ENCODE data around the gene DMAP1. TPM values are rescaled to one million over a fixed set of nuclear protein-coding genes. Genes with fewer than 3 reads are reported as not detected.

The DMAP1 gene
- total and polyA plus RNA-seq, 9 of the 15 experiments (the other 6 are each of a cell fraction or from before 2014, with no cell fraction given): 1.5 to 51.2 (median 30.3) TPM

- Histone ChIP-seq H3K27me3 (ENCODE audit: control insufficient read depth in 2 of 2, insufficient read depth in 2 of 2, low read length in 2 of 2) (no peaks in the 10 kb centered on the region), H3K9ac (ENCODE audit: insufficient read depth in 1 of 2, low read depth in 2 of 2, low read length in 2 of 2) (peak overlapping the region in 1 of 2 experiments; percentile 23; a peak in 1 of 4 replicates), H3K9me1 (ENCODE audit: control insufficient read depth, insufficient read depth, low read length) (peaks cover 15% of the 10 kb centered on the region), H3K9me3 (replicated peaks; ENCODE audit: control insufficient read depth, insufficient read depth, low read depth, low read length) (no peaks in the 10 kb centered on the region), H3K4me2 (ENCODE audit: insufficient read depth, low read length) (no peak overlapping the region), H3K27ac (ENCODE audit: extremely low read depth, low read depth, low read length) (no peak overlapping the region), H2AFZ (ENCODE audit: low read depth, low read length) (no peak overlapping the region), H3K36me3 (ENCODE audit: control insufficient read depth, insufficient read depth, low read length) (peaks cover 2% of the 10 kb centered on the region; the same call in 1 of the 3 replicates), H3K79me2 (ENCODE audit: control insufficient read depth, insufficient read depth, low read length) (no peaks in the 10 kb centered on the region), H3K4me1 (replicated peaks in 1 of 2; ENCODE audit: control insufficient read depth in 2 of 2, insufficient read depth in 2 of 2, low read length in 2 of 2) (peaks cover 5 to 8% of the 10 kb centered on the region in 2 experiments; a peak in 3 of 5 replicates), H4K20me1 (replicated peaks; ENCODE audit: control insufficient read depth, insufficient read depth, low read length) (peaks cover 8% of the 10 kb centered on the region; the same call in 1 of the 2 replicates), H3K4me3 (no peak overlapping the region)
- intact Hi-C loops (cut with micrococcal nuclease) (no loop called here), in situ Hi-C loops (cut with MboI) (no loop called here)
- ATAC-seq (no peak), FAIRE-seq (no peak), DNase-seq (ENCODE audit: extremely low read depth in 1 of 4, low spot score in 3 of 4) (no peak)
- POLR2A ChIA-PET: interaction anchor here (0.7 to 2.4 kb wide), 3 partner anchors 10 to 165 kb away, joined by 3 to 12 read pairs (median 3); no protein-coding TSS in a partner anchor
- WGBS (ENCODE audit: insufficient coverage, low coverage, missing lambda C conversion rate): 70% methylated on average over 5 of the region's 5 CpGs
- TF ChIP-seq GATAD2A (IDR thresholded peaks at IDR 0.05) (no peak), KAT7 (CRISPR knock-in tag; IDR thresholded peaks at IDR 0.05; ENCODE audit: borderline replicate concordance) (no peak), ZNF212 (CRISPR knock-in tag; IDR thresholded peaks at IDR 0.05) (no peak), ZNF174 (CRISPR knock-in tag; IDR thresholded peaks at IDR 0.05) (no peak), GATAD2B (IDR thresholded peaks at IDR 0.05; ENCODE audit: borderline replicate concordance) (no peak), ZNF398 (CRISPR knock-in tag; IDR thresholded peaks at IDR 0.05) (no peak), ZNF184 (CRISPR knock-in tag; IDR thresholded peaks at IDR 0.05) (no peak), NFXL1 (CRISPR knock-in tag; IDR thresholded peaks at IDR 0.05) (no peak), KDM5B (IDR thresholded peaks at IDR 0.05; ENCODE audit: insufficient replicate concordance, low read depth, low read length) (no peak), ZBED1 (IDR thresholded peaks at IDR 0.05) (no peak), PTTG1 (tag; IDR thresholded peaks at IDR 0.05; ENCODE audit: low read depth) (no peak), PURB (CRISPR knock-in tag; IDR thresholded peaks at IDR 0.05; ENCODE audit: low read depth) (no peak), CGGBP1 (CRISPR knock-in tag; IDR thresholded peaks at IDR 0.05) (no peak), ZNF408 (CRISPR knock-in tag; IDR thresholded peaks at IDR 0.05; ENCODE audit: low read depth) (no peak), POLR2AphosphoS5 (IDR thresholded peaks at IDR 0.05; ENCODE audit: control insufficient read depth, insufficient read depth, low read depth, low read length) (no peak), GABPB2 (CRISPR knock-in tag; conservative IDR thresholded peaks at IDR 0.05) (no peak), ZNF444 (CRISPR knock-in tag; IDR thresholded peaks at IDR 0.05) (no peak), ZNF778 (CRISPR knock-in tag; IDR thresholded peaks at IDR 0.05) (no peak), UBTF (IDR thresholded peaks at IDR 0.05; ENCODE audit: borderline replicate concordance in 1 of 2, low read depth in 2 of 2, low read length in 2 of 2) (no peak)
- BruUV-seq (replicated peaks): no TSS peak
- CTCF ChIA-PET (ENCODE audit: low intra/inter-chr PET ratio): no interaction called here
Observed at GRCh38 chr1:44267438-44267837, 54.2 kb downstream of the DMAP1 start.

Data from K562 (cell line).